ENCODE results near the gene MXI1. TPM values are rescaled to one million over a fixed set of nuclear protein-coding genes. Genes with fewer than 3 reads are reported as not detected.

Gene MXI1
- total and polyA plus RNA-seq, 9 donors: 41.9 to 100 (median 63.5) TPM

GRCh38 chr10:110203500-110204455 lies 3.6 kb upstream of the MXI1 start:
- no peak for DNase-seq
- Histone ChIP-seq H3K4me1 (ENCODE audit: insufficient read depth) (no peaks in the 10 kb centered on the region), H3K27ac (no peak overlapping the region), H3K4me3 (no peak overlapping the region), H3K9me3 (no peaks in the 10 kb centered on the region), H3K27me3 (no peaks in the 10 kb centered on the region), H3K36me3 (no peaks in the 10 kb centered on the region)
- 86 to 89% (median 89%) methylated on average over 8 of the region's 8 CpGs for WGBS, 3 donors
- intact Hi-C loops (cut with DNase I): loop anchor here in 2 of 4 donors (5.0 to 10.0 kb wide), 2 partner anchors 36 to 59 kb away; no protein-coding TSS in a partner anchor
- TF ChIP-seq CTCF (IDR thresholded peaks at IDR 0.05): no peak
- TF ChIP-seq EP300 (IDR thresholded peaks at IDR 0.05): no peak
- no peak for TF ChIP-seq POLR2A (IDR thresholded peaks at IDR 0.05)

GRCh38 chr10:110205051-110205675 lies 2.2 kb upstream of the MXI1 start:
- no peaks in the 10 kb centered on the region for H3K27me3 ChIP-seq
- H3K9me3 ChIP-seq: no peaks in the 10 kb centered on the region
- TF ChIP-seq CTCF (IDR thresholded peaks at IDR 0.05) (no peak), EP300 (IDR thresholded peaks at IDR 0.05) (no peak), POLR2A (IDR thresholded peaks at IDR 0.05) (no peak)
- H3K4me1 ChIP-seq (ENCODE audit: insufficient read depth): no peaks in the 10 kb centered on the region
- intact Hi-C loops (cut with DNase I): loop anchor here in 2 of 4 donors (5.0 to 10.0 kb wide), 3 partner anchors 60 to 72 kb away; no protein-coding TSS in a partner anchor
- H3K36me3 ChIP-seq: no peaks in the 10 kb centered on the region
- 69 to 73% (median 71%) methylated on average over 12 of the region's 12 CpGs for WGBS, 3 donors
- DNase-seq: no peak
- no peak overlapping the region for H3K27ac ChIP-seq
- H3K4me3 ChIP-seq: no peak overlapping the region

- Histone ChIP-seq H3K27me3 (no peaks in the 10 kb centered on the region), H3K36me3 (no peaks in the 10 kb centered on the region), H3K4me1 (ENCODE audit: insufficient read depth) (peaks cover 2% of the 10 kb centered on the region), H3K4me3 (peak overlapping the region; percentile 79), H3K9me3 (no peaks in the 10 kb centered on the region), H3K27ac (peak overlapping the region; percentile 71 to 95)
- WGBS, 3 donors: 0 to 1% (median 1%) methylated on average over 31 to 57 of the region's 57 CpGs
- peak; percentile 52 to 72 (median 69) for DNase-seq
- no peak for TF ChIP-seq EP300 (IDR thresholded peaks at IDR 0.05)
- no peak for TF ChIP-seq POLR2A (IDR thresholded peaks at IDR 0.05)
- no peak for TF ChIP-seq CTCF (IDR thresholded peaks at IDR 0.05)
- intact Hi-C loops (cut with DNase I): loop anchor here in 2 of 4 donors (5.0 to 10.0 kb wide), 3 partner anchors 63 to 71 kb away; no protein-coding TSS in a partner anchor
Measured at GRCh38 chr10:110207805-110208613, 604 bp downstream of the MXI1 start.
